Hepatocyte (in vitro differentiated cells): ENCODE measurements around the gene CHMP4B.

Experiments used
- EZH2phosphoT487 ChIP-seq: fragments of 200-600 bp; sonication (generic); IDR thresholded peaks from one replicate; pipeline ENCODE4 v1.6.1; 2018; ENCODE audit warnings: antibody characterized with exemption, mild to moderate bottlenecking, low read depth, moderate library complexity; ENCODE audit not compliant: unreplicated experiment, severe bottlenecking
- TF ChIP-seq, protein P1 (sequence below): fragments of 200-600 bp; sonication (generic); IDR thresholded peaks from 2 replicates; pipeline ENCODE4 v1.5.1; 2016; ENCODE audit warnings: antibody characterized with exemption, mild to moderate bottlenecking; ENCODE audit not compliant: poor library complexity

- TF ChIP-seq, protein P1, sequence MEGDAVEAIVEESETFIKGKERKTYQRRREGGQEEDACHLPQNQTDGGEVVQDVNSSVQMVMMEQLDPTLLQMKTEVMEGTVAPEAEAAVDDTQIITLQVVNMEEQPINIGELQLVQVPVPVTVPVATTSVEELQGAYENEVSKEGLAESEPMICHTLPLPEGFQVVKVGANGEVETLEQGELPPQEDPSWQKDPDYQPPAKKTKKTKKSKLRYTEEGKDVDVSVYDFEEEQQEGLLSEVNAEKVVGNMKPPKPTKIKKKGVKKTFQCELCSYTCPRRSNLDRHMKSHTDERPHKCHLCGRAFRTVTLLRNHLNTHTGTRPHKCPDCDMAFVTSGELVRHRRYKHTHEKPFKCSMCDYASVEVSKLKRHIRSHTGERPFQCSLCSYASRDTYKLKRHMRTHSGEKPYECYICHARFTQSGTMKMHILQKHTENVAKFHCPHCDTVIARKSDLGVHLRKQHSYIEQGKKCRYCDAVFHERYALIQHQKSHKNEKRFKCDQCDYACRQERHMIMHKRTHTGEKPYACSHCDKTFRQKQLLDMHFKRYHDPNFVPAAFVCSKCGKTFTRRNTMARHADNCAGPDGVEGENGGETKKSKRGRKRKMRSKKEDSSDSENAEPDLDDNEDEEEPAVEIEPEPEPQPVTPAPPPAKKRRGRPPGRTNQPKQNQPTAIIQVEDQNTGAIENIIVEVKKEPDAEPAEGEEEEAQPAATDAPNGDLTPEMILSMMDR, result no peak
- TF ChIP-seq EZH2phosphoT487, result no peak
Observed at GRCh38 chr20:33769043-33769442, 42.1 kb upstream of the CHMP4B start.
